HTERT RPE-1 (cell line): ENCODE data around the gene OR5P2.
"Not testable (repeated sequence)": the region's sequence is repeated elsewhere in the genome, so short reads cannot be mapped to it uniquely, and the experiment has no call there.

Experiments
- in situ Hi-C: fragments of 300-500 bp; cut with MboI; formaldehyde crosslinking; loops from 4 replicates; pipeline ENCODE4 v1.14.3; 2020; ENCODE audit warnings: low sequenced_read_pairs

The OR5P2 gene, protein sequence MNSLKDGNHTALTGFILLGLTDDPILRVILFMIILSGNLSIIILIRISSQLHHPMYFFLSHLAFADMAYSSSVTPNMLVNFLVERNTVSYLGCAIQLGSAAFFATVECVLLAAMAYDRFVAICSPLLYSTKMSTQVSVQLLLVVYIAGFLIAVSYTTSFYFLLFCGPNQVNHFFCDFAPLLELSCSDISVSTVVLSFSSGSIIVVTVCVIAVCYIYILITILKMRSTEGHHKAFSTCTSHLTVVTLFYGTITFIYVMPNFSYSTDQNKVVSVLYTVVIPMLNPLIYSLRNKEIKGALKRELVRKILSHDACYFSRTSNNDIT

DNA sequence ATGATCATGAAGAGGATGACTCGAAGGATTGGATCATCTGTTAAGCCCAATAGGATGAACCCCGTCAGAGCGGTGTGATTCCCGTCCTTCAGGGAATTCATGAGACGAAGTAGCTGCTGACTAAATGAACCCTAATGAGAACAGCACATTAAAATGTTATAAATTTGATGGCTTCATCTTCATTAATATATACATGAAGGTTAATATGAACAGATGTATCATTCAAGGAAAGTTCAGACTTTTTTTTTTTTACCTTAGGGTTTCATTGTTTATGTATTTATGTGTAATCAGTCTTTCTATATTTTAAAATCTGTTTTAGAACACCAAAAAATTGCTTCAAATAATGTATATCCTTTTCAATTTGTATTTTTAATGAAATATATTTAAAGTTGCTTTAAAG lies at the start of gene OR5P2:
OR5P2 (minus strand) TSS at position 101 of the 400 bp plus-strand sequence; CDS start at position 101, 0 bp downstream.
- in situ Hi-C loops, result no loop called here

DNA sequence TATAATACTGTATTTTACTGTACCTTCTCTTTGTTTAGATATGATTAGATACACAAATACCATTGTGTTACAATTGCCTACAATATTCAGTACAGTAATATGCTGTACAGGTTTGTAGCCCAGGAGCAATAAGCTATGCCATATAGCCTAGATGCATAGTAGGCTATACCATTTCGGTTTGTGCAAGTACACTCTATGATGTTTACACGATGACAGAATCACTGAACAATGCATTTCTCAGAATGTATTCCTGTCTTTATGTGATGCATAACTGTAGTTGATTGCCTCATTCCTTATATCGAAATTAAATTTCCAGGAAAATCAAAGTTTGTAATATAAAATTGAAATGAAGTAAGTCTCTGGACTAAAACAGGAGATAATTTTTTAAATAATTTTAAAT lies 49.3 kb upstream of the OR5P2 start:
- in situ Hi-C loops, result no loop called here

DNA sequence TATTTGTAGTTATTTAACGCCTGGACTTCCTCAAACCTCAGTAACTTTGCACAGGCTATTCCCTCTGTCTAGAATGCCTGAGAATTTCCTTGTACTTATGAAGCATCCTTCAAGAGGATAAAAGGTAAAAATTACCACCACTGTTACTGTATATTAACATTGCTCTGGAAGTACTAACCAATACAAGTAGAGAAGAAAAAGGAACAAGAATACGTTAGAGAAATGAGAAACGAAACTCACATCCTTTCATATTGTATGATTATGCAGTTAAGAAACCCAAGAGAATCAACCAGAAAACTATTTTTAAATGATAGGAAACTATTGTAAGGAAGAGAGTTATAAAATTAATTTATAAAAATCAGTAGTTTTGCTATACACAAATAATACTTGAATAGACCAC lies 48.2 kb upstream of the OR5P2 start:
- in situ Hi-C loops, result no loop called here

DNA sequence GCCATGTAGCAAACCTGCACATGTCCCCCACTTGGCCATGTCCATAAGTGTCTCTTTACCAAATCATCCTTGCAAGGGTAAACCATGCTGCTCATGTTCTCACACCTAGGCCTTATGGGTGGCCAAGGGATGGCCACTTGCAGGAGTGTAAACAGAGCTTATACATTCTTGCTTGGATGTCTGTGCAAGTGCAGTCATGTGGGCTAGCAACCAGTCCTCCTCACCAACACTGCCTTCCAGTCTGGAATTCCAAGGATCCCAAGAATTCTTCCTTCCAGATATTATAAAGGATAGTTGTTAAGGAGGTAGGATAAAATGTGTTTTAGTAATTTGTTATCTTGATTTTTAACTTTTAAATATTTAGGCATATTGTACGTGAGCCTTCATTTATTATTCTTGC lies 47.8 kb upstream of the OR5P2 start:
- in situ Hi-C loops, result no loop called here

DNA sequence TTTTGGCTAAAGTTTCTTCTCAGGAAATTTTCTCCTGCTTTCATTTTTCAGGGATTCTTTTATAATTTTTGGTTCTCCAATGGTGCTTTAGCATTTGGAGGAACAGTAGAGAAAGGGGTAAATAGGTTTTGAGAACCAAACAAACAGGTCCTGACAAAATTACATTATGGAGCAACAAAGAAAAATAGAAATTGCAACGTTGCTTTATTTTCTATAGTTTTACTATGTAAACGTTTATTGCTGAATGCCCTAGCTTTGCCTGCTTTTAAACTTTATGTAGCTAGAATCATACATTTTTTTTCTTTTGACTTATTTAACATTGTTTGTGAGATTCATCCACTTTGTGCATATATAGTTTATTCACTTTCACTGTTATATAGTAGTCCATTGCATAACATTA lies 43.8 kb upstream of the OR5P2 start:
- in situ Hi-C loops, result no loop called here

DNA sequence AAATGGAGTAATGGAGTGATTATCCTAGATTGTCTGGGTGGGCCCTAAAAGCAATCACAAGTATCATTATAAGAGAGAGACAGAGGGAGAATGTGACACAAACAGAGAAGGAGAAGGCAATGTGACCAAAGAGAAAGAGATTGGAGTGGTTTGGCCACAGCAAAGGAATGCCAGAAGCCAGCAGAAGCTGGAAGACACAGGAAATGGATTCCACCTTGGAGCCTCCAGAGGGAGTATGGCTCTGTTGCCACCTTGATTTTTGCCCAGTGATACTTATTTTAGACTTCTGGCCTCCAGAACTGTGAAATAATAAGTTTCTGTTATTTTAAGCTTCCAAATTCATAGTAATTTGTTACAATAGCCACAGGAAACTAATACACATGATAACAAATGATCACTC lies 36.8 kb upstream of the OR5P2 start:
- in situ Hi-C loops, result no loop called here

DNA sequence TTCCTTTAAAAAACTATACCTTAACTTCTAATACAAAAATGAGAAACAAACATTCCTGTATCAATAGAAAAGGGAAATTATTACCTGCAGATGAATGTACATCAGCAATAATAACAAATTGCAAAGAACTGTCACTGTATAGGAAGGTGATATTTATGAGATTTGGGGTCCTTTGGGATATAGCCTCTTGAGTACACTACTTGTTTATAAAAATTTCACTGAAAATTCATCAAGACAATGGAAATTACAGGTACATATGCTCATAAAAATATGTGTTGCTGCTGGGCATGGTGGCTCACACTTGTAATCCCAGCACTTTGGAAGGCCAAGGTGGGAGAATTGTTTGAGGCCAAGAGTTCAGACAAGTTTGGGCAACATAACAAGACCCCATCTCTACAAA lies 34.0 kb upstream of the OR5P2 start, which contains the start of gene OR5P3:
OR5P3 (minus strand) TSS at position 101 of the 400 bp plus-strand sequence.
- in situ Hi-C loops, result no loop called here

DNA sequence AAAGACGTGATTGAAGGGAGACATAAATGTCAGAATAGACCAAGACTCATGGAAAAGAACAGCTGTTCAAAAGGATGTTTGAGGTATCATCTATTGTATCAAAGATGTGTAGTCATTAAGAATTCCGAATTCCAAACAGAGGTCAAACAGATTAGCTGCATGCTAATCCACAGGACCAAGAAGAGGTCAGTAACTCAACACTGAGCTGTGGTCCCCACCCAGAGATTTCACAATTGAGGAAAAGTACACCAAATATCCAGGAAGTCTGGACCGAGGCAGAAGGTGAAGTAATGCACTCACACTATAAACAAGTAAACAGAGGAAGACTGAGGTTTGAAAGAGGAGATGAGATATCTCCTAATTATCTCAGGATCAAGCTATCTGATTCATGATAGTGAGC lies 29.6 kb upstream of the OR5P2 start:
- in situ Hi-C loops, result no loop called here

DNA sequence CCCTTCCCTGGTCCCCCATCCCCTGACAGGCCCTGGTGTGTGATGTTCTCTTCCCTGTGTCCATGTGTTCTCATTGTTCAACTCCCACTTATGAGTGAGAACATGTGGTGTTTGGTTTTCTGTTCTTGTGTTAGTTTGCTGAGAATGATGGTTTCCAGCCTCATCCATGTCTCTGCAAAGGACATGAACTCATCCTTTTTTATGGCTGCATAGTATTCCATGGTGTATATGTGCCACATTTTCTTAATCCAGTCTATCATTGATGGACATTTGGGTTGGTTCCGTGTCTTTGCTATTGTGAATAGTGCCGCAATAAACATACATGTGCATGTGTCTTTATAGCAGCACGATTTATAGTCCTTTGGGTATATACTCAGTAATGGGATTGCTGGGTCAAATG lies 23.7 kb upstream of the OR5P2 start:
- in situ Hi-C loops, result not testable (repeated sequence)

DNA sequence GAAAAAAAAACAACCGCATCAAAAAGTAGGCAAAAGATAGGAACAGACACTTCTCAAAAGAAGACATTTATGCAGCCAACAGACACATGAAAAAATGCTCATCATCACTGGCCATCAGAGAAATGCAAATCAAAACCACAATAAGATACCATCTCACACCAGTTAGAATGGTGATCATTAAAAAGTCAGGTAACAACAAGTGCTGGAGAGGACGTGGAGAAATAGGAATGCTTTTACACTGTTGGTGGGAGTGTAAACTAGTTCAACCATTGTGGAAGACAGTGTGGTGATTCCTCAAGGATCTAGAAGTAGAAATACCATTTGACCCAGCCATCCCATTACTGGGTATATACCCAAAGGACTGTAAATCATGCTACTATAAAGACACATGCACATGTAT lies 18.2 kb upstream of the OR5P2 start:
- in situ Hi-C loops, result not testable (repeated sequence)

DNA sequence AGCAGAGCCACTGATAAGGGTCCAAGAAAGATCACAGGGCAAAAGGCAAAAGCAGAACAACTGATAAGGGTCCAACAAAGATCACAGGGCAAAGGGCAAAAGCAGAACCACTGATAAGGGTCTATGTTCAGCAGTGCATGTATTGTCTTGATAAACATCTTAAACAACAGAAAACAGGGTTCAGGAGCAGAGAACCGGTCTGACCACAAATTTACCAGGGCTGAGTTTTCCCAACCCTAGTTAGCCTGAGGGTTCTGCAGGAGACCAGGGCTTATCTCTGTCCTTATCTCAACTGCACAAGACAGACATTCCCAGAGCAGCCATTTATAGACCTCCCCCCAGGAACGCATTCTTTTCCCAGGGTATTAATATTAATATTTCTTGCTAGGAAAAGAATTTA lies 13.6 kb upstream of the OR5P2 start:
- in situ Hi-C loops, result not testable (repeated sequence)

DNA sequence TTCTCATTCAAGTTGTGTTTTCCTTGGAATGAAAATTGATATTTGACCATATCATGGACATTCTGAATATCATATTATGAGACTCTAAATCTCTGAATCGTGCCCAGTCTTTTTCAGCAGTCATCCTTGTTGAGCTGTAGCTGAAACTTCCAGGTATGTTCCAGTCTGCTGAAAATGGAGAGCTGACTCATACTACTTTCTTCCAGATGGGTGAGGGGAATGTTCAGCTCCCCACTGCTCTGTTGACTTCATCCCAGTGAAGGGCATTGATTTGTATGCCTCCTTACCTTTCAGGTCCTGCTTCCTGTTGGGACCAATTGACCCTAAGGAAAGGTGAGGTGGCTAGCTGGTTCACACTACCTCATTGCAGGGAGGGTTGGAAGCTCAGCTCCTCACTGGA lies 3.5 kb downstream of the OR5P2 start:
- in situ Hi-C loops, result no loop called here

DNA sequence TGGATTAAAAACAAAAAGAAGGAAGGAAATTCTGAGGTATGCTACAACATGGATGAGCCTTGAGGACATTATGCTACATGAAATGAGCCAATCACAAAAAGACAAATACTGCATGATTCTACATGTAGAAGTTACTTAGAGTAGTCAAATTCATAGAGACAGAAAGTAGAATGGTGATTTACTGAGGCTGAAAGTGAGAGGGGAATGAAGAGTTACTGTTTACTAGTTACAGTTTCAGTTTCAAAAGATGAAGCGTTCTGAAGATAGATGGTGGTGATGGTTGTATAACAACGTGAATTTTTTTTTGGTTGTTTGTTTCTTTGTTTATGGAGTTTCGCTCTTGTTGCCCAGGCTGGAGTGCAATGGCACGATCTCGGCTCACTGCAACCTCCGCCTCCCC lies 9.5 kb downstream of the OR5P2 start:
- in situ Hi-C loops, result no loop called here

DNA sequence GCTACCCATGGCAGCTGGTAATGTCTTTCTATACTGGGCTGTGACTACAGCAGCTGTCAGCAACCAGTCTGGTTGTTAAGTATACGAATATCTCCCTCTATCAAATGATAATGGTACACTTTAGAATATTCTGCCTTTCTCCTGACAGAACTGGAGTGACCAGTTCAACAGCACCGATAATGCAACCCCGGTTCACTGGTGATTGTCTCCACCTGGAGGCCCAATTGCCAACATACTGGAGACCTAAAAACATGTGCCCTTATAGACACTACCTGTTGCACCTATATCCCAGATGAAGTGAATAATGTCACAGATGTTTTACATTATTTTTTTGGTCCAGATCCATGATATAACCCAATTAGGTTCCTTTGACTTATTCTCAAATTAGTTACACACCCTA lies 21.1 kb downstream of the OR5P2 start:
- in situ Hi-C loops, result no loop called here

DNA sequence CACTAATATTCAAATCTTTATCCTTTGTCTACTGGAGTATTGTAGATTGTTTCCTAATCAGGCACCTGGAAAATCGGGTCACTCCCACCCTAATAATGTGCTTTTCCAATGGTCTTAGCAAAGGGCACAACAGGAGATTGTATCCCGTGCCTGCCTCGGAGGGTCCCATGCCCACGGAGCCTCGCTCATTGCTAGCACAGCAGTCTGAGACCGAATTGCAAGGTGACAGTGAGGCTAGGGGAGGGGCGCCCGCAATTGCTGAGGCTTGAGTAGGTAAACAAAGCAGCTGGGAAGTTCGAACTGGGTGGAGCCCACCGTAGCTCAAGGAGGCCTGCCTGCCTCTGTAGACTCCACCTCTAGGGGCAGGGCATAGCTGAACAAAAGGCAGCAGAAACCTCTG lies 32.4 kb downstream of the OR5P2 start:
- in situ Hi-C loops, result not testable (repeated sequence)

DNA sequence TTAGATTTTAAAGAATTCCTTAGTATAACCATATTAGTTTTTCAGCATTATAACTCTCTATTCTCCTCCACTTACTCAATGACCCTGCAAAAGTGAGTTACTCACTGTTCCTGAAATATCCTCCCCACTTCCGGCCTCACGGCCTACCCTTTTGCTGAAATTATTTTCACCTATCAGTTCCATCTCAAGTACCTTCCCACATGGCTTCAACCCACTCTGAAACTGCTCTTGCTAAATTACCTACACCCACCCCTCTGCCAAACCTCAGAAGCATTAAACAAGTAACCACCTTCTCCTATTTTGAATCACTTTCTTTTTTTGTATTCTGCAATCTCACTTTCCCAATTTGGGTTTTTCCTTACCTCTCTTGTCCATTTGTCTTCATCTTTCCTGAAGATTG lies 37.7 kb downstream of the OR5P2 start:
- in situ Hi-C loops, result no loop called here

DNA sequence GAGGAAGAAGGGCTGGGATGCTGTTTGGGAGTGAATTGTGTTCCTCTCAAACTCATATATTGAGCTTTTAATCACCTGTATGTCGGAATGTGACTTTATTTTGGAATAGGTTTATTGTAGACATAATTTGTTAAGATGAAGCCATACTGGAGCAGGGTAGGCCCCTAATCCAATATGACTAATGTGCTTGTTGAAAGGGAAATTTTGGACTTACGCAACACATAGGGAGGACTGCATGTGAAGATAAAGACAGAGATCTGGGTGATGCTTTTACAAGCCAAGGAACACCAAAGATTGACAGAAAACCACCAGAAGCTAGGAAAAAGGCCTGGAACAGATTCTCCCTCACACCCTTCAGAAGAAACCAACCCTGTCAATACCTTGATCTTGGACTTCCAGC lies 47.3 kb downstream of the OR5P2 start:
- in situ Hi-C loops, result no loop called here
